GM18868 (cell line): ENCODE data around the gene ZNF133.

Experiments used
- ATAC-seq: cut with Tn5 transposase; IDR thresholded peaks from one replicate; pipeline ENCODE4 v1.9.1; 2021; ENCODE audit warnings: mild to moderate bottlenecking, moderate library complexity; ENCODE audit not compliant: unreplicated experiment

The ZNF133 gene

DNA sequence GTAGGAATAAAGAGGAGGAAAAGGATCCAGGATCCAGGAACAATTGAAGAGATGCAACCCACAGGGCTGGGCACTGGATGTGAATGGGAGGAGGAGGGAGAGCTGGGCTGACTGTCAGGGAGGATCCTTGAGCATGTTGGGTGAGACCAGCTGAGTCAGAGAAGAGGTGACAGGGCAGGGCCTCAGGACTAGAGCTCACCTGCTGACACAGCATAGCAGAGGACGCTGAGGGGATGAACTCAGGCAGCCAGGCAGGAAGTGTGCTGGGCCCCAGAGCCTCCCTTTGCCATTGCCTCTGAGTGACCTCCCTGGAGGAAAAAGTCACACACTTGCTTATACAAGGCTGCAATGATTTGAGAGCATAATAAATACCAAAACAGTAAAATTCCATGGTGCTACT, 72.3 kb downstream of the ZNF133 start:
- no peak for ATAC-seq

GRCh38 chr20:18361678-18362077, 73.4 kb downstream of the ZNF133 start:
- no peak for ATAC-seq

DNA sequence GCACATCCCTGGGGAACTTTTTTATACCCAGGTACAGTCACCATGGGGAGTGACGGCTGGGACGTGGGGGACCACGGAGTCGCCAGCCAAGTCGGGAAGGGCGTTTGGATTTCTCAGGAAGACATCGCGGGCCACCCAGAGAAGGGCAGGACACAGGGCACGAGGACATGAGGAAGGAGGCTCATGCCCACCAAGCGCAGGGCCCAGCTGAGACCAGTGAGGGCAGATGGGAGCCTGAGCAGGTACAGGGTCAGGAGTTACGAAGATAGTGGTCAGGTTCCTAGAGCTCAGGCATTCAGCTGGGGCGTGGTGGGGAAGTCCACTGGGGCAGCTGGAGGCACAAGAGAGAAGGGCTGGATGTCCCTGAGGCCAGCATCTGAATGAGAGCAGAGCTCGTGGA, 74.6 kb downstream of the ZNF133 start:
- ATAC-seq: no peak

- no peak for ATAC-seq
Measured at GRCh38 chr20:18363708-18364107, 75.4 kb downstream of the ZNF133 start.

DNA sequence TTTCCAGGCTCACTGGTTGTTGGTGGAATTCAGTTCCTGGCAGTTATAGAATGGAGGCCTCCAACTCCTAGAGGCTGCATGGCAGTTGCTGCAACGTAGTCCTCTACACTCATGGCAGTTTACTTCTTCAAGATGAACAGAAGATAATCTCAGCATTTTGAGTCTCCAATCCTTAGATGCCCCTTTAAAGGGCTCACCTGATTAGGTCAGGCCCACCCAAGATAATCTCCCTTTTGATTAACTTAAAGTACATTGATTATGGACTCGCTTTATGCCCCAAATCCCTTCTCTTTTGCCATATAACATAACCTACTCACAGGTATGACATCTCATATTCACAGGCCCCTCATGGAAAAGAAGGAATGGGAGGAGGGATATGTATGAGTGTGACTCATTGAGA, 76.4 kb downstream of the ZNF133 start:
- ATAC-seq: no peak
